Tibial nerve (tissue), 4 donors: ENCODE results near the gene FHAD1.

ENCODE experiments used
- EP300 ChIP-seq, 2 donors: sonication (generic); formaldehyde crosslinking; IDR thresholded peaks; one replicate each; pipeline ENCODE4 v1.6.1; 2017; ENCODE audit warnings: antibody characterized with exemption in 2 of 2, mild to moderate bottlenecking in 1 of 2
- POLR2A ChIP-seq, 2 donors: fragments of 450-650 bp; IDR thresholded peaks; one replicate each; pipeline ENCODE4 v1.6.1; 2017; ENCODE audit warnings: antibody characterized with exemption in 2 of 2, mild to moderate bottlenecking in 2 of 2, moderate library complexity in 2 of 2
- TF ChIP-seq, protein P1 (sequence below), 5 experiments: fragments of 200-600 bp in 3 of 5; fragments of 450-650 bp in 2 of 5; sonication (generic) in 3 of 5; IDR thresholded peaks; one replicate each; pipeline ENCODE4 v1.5.1; 2016 to 2019; ENCODE audit warnings: antibody characterized with exemption in 5 of 5, mild to moderate bottlenecking in 3 of 5, moderate library complexity in 2 of 5

DNA sequence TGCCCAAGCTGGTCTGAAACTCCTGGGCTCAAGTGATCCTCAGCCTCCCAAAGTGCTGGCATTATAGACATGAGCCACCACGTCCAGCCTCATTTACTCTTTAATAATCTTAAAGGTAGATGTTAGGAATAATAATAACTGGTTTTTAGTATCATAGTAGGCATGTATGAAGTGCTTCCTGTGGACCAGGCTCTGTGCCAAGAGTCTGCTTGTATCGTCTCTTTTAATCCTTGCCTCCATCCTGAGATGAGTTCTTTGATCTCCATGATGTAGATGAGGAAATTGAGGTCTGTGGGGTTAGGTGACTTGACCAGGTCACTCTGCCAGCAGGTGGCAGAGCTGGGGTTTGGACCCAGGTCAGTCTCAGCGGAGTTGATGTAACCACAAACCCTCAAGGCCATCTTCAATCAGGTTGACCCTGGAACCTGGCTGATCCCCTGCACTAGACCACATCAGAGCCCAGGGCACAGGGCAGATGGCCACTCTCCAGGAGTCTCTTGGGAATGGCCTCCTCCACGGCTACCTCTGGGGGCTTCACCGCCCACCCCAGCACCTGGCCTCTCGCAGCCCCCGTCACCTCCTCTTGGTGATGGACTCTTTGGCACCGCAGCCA, 173.9 kb downstream of the FHAD1 start:
- TF ChIP-seq EP300 (IDR thresholded peaks at IDR 0.05) (no peak), POLR2A (IDR thresholded peaks at IDR 0.05) (no peak)
- TF ChIP-seq, protein P1, sequence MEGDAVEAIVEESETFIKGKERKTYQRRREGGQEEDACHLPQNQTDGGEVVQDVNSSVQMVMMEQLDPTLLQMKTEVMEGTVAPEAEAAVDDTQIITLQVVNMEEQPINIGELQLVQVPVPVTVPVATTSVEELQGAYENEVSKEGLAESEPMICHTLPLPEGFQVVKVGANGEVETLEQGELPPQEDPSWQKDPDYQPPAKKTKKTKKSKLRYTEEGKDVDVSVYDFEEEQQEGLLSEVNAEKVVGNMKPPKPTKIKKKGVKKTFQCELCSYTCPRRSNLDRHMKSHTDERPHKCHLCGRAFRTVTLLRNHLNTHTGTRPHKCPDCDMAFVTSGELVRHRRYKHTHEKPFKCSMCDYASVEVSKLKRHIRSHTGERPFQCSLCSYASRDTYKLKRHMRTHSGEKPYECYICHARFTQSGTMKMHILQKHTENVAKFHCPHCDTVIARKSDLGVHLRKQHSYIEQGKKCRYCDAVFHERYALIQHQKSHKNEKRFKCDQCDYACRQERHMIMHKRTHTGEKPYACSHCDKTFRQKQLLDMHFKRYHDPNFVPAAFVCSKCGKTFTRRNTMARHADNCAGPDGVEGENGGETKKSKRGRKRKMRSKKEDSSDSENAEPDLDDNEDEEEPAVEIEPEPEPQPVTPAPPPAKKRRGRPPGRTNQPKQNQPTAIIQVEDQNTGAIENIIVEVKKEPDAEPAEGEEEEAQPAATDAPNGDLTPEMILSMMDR (IDR thresholded peaks at IDR 0.05) = no peak
